GM12878 (cell line): Measurements from ENCODE around the gene SPACA1. TPM values are rescaled to one million over a fixed set of nuclear protein-coding genes. Genes with fewer than 3 reads are reported as not detected.

Experiments
- ATAC-seq: fragments of 200-7000 bp; cut with Tn5 transposase; 3 replicates; pipeline ENCODE4 v1.9.1; 2020; ENCODE audit warnings: mild to moderate bottlenecking, moderate library complexity
- BruUV-seq: library from RNA; stranded (reverse); fragments of 400-500 nt; replicated peaks from 2 replicates; lab custom pipeline; 2021; lab: Mats Ljungman, UMichigan
- CTCF ChIA-PET: fragments of 300-600 bp; sonication (Branson Sonifier 250); formaldehyde crosslinking; extraction: SDS; loops from one replicate; lab custom pipeline; 2021; ENCODE audit warnings: inconsistent platforms; lab: Yijun Ruan, JAX
- POLR2A ChIA-PET: fragments of 350-600 bp; formaldehyde crosslinking; extraction: SDS; loops from one replicate; lab custom pipeline; 2021; ENCODE audit warnings: inconsistent platforms; lab: Charles Lee
- RAD21 ChIA-PET: fragments of 300-600 bp; sonication (Branson Sonifier 250); formaldehyde crosslinking; loops from one replicate; lab custom pipeline; 2023; ENCODE audit warnings: antibody characterized with exemption; ENCODE audit not compliant: unreplicated experiment; lab: Charles Lee
- SMC1A ChIA-PET: fragments of 300-600 bp; sonication (Branson Sonifier 250); formaldehyde crosslinking; loops from one replicate; lab custom pipeline; 2023; ENCODE audit not compliant: unreplicated experiment, uncharacterized antibody; lab: Charles Lee
- DNase-seq: peaks from one replicate; pipeline ENCODE4 v3.0.0-alpha.2; 2011; ENCODE audit warnings: low read depth, low spot score
- FAIRE-seq: peaks from 3 replicates; lab custom pipeline; 2011; peaks lifted over from hg19 to GRCh38; lab: Jason Lieb, UNC
- H2AFZ ChIP-seq: 2 replicates; pipeline ENCODE4 v1.6.0; 2011; ENCODE audit warnings: low read depth, low read length, control low read depth; ENCODE audit not compliant: control insufficient read depth
- H3K27ac ChIP-seq: 2 replicates; pipeline ENCODE4 v1.5.1; 2011; ENCODE audit warnings: control low read depth; ENCODE audit not compliant: control insufficient read depth, insufficient read depth
- H3K27me3 ChIP-seq, 2 experiments: replicated peaks in 1 of 2; 2 replicates each; pipeline versions ENCODE4 v1.6.0 to v1.6.1; 2011; ENCODE audit warnings: low read length in 1 of 2; ENCODE audit not compliant: control insufficient read depth in 2 of 2, insufficient read depth in 2 of 2
- H3K36me3 ChIP-seq, 2 experiments: 2 replicates each; pipeline ENCODE4 v1.5.1; 2011; ENCODE audit warnings: low read length in 1 of 2; ENCODE audit not compliant: control insufficient read depth in 2 of 2, insufficient read depth in 2 of 2
- H3K4me1 ChIP-seq: 2 replicates; pipeline ENCODE4 v1.6.1; 2011; ENCODE audit warnings: mild to moderate bottlenecking, low read length, moderate library complexity, mixed read lengths; ENCODE audit not compliant: control insufficient read depth, insufficient read depth
- H3K4me2 ChIP-seq: 2 replicates; pipeline ENCODE4 v1.6.0; 2011; ENCODE audit warnings: control low read depth; ENCODE audit not compliant: control insufficient read depth, insufficient read depth
- H3K4me3 ChIP-seq: fragments of 200-600 bp; sonication (generic); 2 replicates; pipeline ENCODE4 v1.5.1; 2016
- H3K79me2 ChIP-seq: 2 replicates; pipeline ENCODE4 v1.6.0; 2011; ENCODE audit warnings: low read length; ENCODE audit not compliant: control insufficient read depth, insufficient read depth
- H3K9ac ChIP-seq: 2 replicates; pipeline ENCODE4 v1.8.0; 2011; ENCODE audit warnings: low read length, control low read depth, mixed read lengths; ENCODE audit not compliant: control insufficient read depth, insufficient read depth
- H3K9me3 ChIP-seq: replicated peaks from 3 replicates; pipeline ENCODE4 v1.5.1; 2011; ENCODE audit warnings: mild to moderate bottlenecking, low read length; ENCODE audit not compliant: control insufficient read depth, insufficient read depth
- H4K20me1 ChIP-seq: 2 replicates; pipeline ENCODE4 v1.6.0; 2011; ENCODE audit not compliant: control insufficient read depth, insufficient read depth
- CBX3 ChIP-seq: fragments of 200-600 bp; sonication (generic); IDR thresholded peaks from 2 replicates; pipeline ENCODE4 v1.6.1; 2016; ENCODE audit warnings: low read depth, borderline replicate concordance
- EED ChIP-seq: sonication (generic); IDR thresholded peaks from 2 replicates; pipeline ENCODE4 v1.6.1; 2016; ENCODE audit warnings: antibody characterized with exemption, low read depth
- EP300 ChIP-seq, 2 experiments: fragments of 150-350 bp in 1 of 2; IDR thresholded peaks; 2 replicates each; pipeline ENCODE4 v1.6.1; 2011 to 2012; ENCODE audit warnings: low read depth in 2 of 2, low read length in 2 of 2, borderline replicate concordance in 1 of 2, improper control_type of control experiment in 1 of 2, inconsistent platforms in 1 of 2; ENCODE audit not compliant: control insufficient read depth in 1 of 2
- GATAD2B ChIP-seq: fragments of 450-650 bp; conservative IDR thresholded peaks from 2 replicates; pipeline ENCODE4 v1.6.1; 2017; ENCODE audit warnings: low read depth, mild to moderate bottlenecking, moderate library complexity
- JUNB ChIP-seq: IDR thresholded peaks from 2 replicates; pipeline ENCODE4 v1.6.1; 2016; ENCODE audit warnings: antibody characterized with exemption, mild to moderate bottlenecking
- MEF2B ChIP-seq: fragments of 450-650 bp; IDR thresholded peaks from 2 replicates; pipeline ENCODE4 v1.6.1; 2018; ENCODE audit warnings: mild to moderate bottlenecking, moderate library complexity; ENCODE audit not compliant: partially characterized antibody, poor library complexity, severe bottlenecking
- RAD21 ChIP-seq: IDR thresholded peaks from 2 replicates; pipeline ENCODE4 v1.6.1; 2011; ENCODE audit warnings: mild to moderate bottlenecking, low read depth, low read length, moderate library complexity; ENCODE audit not compliant: insufficient read depth
- SMAD5 ChIP-seq: IDR thresholded peaks from 2 replicates; pipeline ENCODE4 v1.6.1; 2016; ENCODE audit warnings: antibody characterized with exemption, low read depth
- WGBS: methylation state at CpG from one replicate; pipeline ENCODE4 v1.1.6; 2016; ENCODE audit warnings: low lambda C conversion rate; ENCODE audit not compliant: insufficient replicate concordance, insufficient coverage; ENCODE audit errors: missing lambda C conversion rate; 5-methylcytosine and 5-hydroxymethylcytosine counted together
- in situ Hi-C: fragments of 300-500 bp; cut with MboI; formaldehyde crosslinking; loops from 9 replicates; pipeline ENCODE4 v1.14.3; 2018; ENCODE audit warnings: mixed read lengths
- intact Hi-C: fragments of 100-400 bp; cut with micrococcal nuclease; formaldehyde crosslinking; loops from one replicate; pipeline ENCODE4 v1.14.2; 2022; ENCODE audit not compliant: unreplicated experiment
- polyA plus RNA-seq, 11 experiments: library from polyadenylated mRNA; depleted of rRNA in 4 of 11; unstranded in 6 of 11; stranded (reverse) in 5 of 11; fragments of >200 nt; fragmentation: Nextera tagmentation in 4 of 11; fragmentation: Illumina TruSeq in 1 of 11; extraction: Ambion mirVana in 4 of 11; extraction: Trizol in 1 of 11; gene quantifications; 1 replicate in 1 of 11; 2 replicates in 10 of 11; pipeline versions ENCODE4 v1.2.1 to v1.2.3, GENCODE V29; 2011 to 2016; ENCODE audit warnings: inconsistent platforms in 2 of 11, missing spikeins in 2 of 11, low read depth in 1 of 11
- total RNA-seq, 4 experiments: library from RNA; depleted of rRNA in 3 of 4; stranded (reverse); fragments of >200 nt in 3 of 4; fragmentation: Illumina TruSeq in 1 of 4; extraction: Trizol in 1 of 4; gene quantifications; 2 replicates each; pipeline versions ENCODE4 v1.2.1 to v1.2.3, GENCODE V29; 2013 to 2021
- TF ChIP-seq, protein P1 (sequence below): IDR thresholded peaks from 2 replicates; pipeline ENCODE4 v1.6.1; 2011; ENCODE audit warnings: mild to moderate bottlenecking, low read depth, low read length, moderate library complexity; ENCODE audit not compliant: insufficient replicate concordance
- TF ChIP-seq, protein P2 (sequence below): fragments of 450-650 bp; IDR thresholded peaks from 2 replicates; pipeline ENCODE4 v1.6.1; 2017; ENCODE audit warnings: mild to moderate bottlenecking, low read depth, inconsistent platforms; ENCODE audit not compliant: poor library complexity, severe bottlenecking
- TF ChIP-seq, protein P3 (sequence below): IDR thresholded peaks from 2 replicates; pipeline ENCODE4 v1.6.1; 2012; ENCODE audit warnings: improper control_type of control experiment, low read depth, low read length; ENCODE audit not compliant: insufficient replicate concordance

Gene SPACA1
- total and polyA plus RNA-seq, 10 of the 15 experiments (the other 5 are each of a cell fraction or from before 2014, with no cell fraction given), result not detected

DNA sequence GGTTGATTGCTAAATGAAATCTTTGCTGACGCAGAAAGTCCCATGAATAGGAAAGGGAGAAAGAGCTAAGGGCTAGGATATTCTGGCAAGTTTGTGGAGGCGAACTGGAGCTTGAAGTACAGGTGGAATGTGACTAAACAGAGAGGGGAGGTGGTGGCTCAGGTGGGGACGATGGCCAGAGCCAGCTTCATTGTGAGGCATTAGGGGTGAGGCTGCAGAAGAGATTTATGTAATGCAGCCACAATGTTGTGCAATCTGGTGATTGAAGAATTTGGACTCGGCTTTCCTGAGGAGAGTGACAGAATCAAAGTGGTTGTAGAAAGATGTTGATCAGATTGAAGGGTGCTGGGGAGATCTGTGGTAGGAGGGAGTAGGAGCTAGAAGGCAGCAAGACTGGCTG lies 42.9 kb upstream of the SPACA1 start:
- Histone ChIP-seq H3K9me3 (no peaks in the 10 kb centered on the region), H3K4me1 (no peaks in the 10 kb centered on the region), H3K36me3 (no peaks in the 10 kb centered on the region), H3K4me2 (no peak overlapping the region), H3K4me3 (no peak overlapping the region), H3K9ac (no peak overlapping the region), H3K27me3 (no peaks in the 10 kb centered on the region), H3K27ac (no peak overlapping the region), H4K20me1 (no peaks in the 10 kb centered on the region), H3K79me2 (no peaks in the 10 kb centered on the region), H2AFZ (no peak overlapping the region)
- ChIA-PET RAD21 (no interaction called here), CTCF (interaction anchor here (0.6 kb wide), 1 partner anchor 1153 kb away, joined by 3 read pairs; no protein-coding TSS in a partner anchor), POLR2A (no interaction called here), SMC1A (interaction anchor here (1.4 kb wide), 1 partner anchor 8 kb away, joined by 3 read pairs; no protein-coding TSS in a partner anchor)
- ATAC-seq (no peak), DNase-seq (no peak), FAIRE-seq (no peak)
- intact Hi-C loops (no loop called here), in situ Hi-C loops (no loop called here)
- TF ChIP-seq, protein P1, sequence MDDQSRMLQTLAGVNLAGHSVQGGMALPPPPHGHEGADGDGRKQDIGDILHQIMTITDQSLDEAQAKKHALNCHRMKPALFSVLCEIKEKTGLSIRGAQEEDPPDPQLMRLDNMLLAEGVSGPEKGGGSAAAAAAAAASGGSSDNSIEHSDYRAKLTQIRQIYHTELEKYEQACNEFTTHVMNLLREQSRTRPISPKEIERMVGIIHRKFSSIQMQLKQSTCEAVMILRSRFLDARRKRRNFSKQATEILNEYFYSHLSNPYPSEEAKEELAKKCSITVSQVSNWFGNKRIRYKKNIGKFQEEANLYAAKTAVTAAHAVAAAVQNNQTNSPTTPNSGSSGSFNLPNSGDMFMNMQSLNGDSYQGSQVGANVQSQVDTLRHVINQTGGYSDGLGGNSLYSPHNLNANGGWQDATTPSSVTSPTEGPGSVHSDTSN, result no peak
- TF ChIP-seq RAD21 (no peak), SMAD5 (no peak), EP300 (IDR thresholded peaks at IDR 0.05; ENCODE audit: borderline replicate concordance in 1 of 2, control insufficient read depth in 1 of 2, low read depth in 2 of 2, low read length in 2 of 2) (no peak), JUNB (no peak), EED (no peak), GATAD2B (no peak), CBX3 (no peak), MEF2B (no peak)
- TF ChIP-seq, protein P2, sequence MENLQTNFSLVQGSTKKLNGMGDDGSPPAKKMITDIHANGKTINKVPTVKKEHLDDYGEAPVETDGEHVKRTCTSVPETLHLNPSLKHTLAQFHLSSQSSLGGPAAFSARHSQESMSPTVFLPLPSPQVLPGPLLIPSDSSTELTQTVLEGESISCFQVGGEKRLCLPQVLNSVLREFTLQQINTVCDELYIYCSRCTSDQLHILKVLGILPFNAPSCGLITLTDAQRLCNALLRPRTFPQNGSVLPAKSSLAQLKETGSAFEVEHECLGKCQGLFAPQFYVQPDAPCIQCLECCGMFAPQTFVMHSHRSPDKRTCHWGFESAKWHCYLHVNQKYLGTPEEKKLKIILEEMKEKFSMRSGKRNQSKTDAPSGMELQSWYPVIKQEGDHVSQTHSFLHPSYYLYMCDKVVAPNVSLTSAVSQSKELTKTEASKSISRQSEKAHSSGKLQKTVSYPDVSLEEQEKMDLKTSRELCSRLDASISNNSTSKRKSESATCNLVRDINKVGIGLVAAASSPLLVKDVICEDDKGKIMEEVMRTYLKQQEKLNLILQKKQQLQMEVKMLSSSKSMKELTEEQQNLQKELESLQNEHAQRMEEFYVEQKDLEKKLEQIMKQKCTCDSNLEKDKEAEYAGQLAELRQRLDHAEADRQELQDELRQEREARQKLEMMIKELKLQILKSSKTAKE, result no peak
- TF ChIP-seq, protein P3, sequence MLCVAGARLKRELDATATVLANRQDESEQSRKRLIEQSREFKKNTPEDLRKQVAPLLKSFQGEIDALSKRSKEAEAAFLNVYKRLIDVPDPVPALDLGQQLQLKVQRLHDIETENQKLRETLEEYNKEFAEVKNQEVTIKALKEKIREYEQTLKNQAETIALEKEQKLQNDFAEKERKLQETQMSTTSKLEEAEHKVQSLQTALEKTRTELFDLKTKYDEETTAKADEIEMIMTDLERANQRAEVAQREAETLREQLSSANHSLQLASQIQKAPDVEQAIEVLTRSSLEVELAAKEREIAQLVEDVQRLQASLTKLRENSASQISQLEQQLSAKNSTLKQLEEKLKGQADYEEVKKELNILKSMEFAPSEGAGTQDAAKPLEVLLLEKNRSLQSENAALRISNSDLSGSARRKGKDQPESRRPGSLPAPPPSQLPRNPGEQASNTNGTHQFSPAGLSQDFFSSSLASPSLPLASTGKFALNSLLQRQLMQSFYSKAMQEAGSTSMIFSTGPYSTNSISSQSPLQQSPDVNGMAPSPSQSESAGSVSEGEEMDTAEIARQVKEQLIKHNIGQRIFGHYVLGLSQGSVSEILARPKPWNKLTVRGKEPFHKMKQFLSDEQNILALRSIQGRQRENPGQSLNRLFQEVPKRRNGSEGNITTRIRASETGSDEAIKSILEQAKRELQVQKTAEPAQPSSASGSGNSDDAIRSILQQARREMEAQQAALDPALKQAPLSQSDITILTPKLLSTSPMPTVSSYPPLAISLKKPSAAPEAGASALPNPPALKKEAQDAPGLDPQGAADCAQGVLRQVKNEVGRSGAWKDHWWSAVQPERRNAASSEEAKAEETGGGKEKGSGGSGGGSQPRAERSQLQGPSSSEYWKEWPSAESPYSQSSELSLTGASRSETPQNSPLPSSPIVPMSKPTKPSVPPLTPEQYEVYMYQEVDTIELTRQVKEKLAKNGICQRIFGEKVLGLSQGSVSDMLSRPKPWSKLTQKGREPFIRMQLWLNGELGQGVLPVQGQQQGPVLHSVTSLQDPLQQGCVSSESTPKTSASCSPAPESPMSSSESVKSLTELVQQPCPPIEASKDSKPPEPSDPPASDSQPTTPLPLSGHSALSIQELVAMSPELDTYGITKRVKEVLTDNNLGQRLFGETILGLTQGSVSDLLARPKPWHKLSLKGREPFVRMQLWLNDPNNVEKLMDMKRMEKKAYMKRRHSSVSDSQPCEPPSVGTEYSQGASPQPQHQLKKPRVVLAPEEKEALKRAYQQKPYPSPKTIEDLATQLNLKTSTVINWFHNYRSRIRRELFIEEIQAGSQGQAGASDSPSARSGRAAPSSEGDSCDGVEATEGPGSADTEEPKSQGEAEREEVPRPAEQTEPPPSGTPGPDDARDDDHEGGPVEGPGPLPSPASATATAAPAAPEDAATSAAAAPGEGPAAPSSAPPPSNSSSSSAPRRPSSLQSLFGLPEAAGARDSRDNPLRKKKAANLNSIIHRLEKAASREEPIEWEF, result no peak
- no TSS peak for BruUV-seq
- WGBS, result 22% methylated on average over 4 of the region's 4 CpGs
